K562 (cell line): ENCODE data around the gene ATM.

ENCODE experiments used
- EZH2 ChIP-seq: IDR thresholded peaks from 2 replicates; pipeline ENCODE4 v1.6.1; 2012; ENCODE audit warnings: low read depth, mild to moderate bottlenecking, inconsistent platforms, low read length, borderline replicate concordance
- KHSRP ChIP-seq: fragments of 450-650 bp; IDR thresholded peaks from 2 replicates; pipeline ENCODE4 v1.6.1; 2017
- SAP30 ChIP-seq: fragments of 200-600 bp; sonication (generic); IDR thresholded peaks from 2 replicates; pipeline ENCODE4 v1.6.1; 2012; ENCODE audit warnings: borderline replicate concordance, low read depth, mild to moderate bottlenecking, moderate library complexity, low read length, control low read depth, inconsistent platforms; ENCODE audit not compliant: insufficient read depth, poor library complexity, severe bottlenecking

DNA sequence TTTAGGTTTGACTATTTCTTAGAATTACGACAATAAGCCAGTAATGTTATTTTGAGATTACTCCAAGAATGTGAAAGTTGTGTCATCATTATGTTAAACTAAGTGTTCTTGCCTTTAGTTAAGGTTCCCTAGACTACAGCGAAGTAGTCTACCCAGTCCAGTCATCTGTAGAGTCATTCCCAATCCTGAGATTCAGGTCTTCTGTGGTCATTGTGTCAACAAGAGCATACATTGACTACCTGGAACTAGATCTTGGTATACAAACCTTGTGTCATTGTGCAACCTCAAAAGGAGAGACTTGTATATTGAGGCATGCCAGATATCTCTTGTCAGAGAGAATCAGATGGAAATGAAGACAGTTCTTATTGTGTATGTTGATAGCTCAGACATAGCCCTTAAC lies 115.9 kb downstream of the ATM start:
- TF ChIP-seq SAP30 (no peak), EZH2 (no peak), KHSRP (no peak)
